HUES64 (cell line): ENCODE results near the gene TENM4.
A peak's percentile ranks its signal among the peaks of the same experiment; 100 is the strongest.

Experiments used
- H3K27ac ChIP-seq: 2 replicates; pipeline ENCODE4 v1.7.0; 2013; ENCODE audit warnings: low read depth, low read length, inconsistent platforms
- H3K27me3 ChIP-seq: 2 replicates; pipeline ENCODE4 v1.6.1; 2013; ENCODE audit warnings: mild to moderate bottlenecking, low read length; ENCODE audit not compliant: insufficient read depth
- H3K36me3 ChIP-seq: 2 replicates; pipeline ENCODE4 v1.6.1; 2013; ENCODE audit warnings: mild to moderate bottlenecking, low read length; ENCODE audit not compliant: insufficient read depth
- H3K4me1 ChIP-seq: 2 replicates; pipeline ENCODE4 v1.6.1; 2013; ENCODE audit warnings: mild to moderate bottlenecking, low read length, moderate library complexity; ENCODE audit not compliant: insufficient read depth
- H3K4me3 ChIP-seq: 2 replicates; pipeline ENCODE4 v1.5.1; 2013; ENCODE audit warnings: mild to moderate bottlenecking, low read length, moderate library complexity
- H3K9ac ChIP-seq: 2 replicates; pipeline ENCODE4 v1.6.1; 2013; ENCODE audit warnings: mild to moderate bottlenecking, low read depth, low read length
- H3K9me3 ChIP-seq: 2 replicates; pipeline ENCODE4 v1.6.1; 2013; ENCODE audit warnings: low read depth, low read length; ENCODE audit not compliant: insufficient read depth
- WGBS: fragments of 150-250, 120-280 bp; methylation state at CpG from one replicate; pipeline ENCODE4 v1.1.7; 2013; ENCODE audit warnings: missing lambda C conversion rate; 5-methylcytosine and 5-hydroxymethylcytosine counted together

TENM4 gene

GRCh38 chr11:78949976-78950690 lies 490.7 kb downstream of the TENM4 start:
- H3K27me3 ChIP-seq, result no peaks in the 10 kb centered on the region
- no peak overlapping the region for H3K9ac ChIP-seq
- WGBS, result 89% methylated on average over 5 of the region's 6 CpGs

GRCh38 chr11:78946945-78947902 lies 493.6 kb downstream of the TENM4 start:
- Histone ChIP-seq H3K4me3 (no peak overlapping the region), H3K9ac (no peak overlapping the region), H3K9me3 (no peaks in the 10 kb centered on the region), H3K27me3 (no peaks in the 10 kb centered on the region), H3K36me3 (no peaks in the 10 kb centered on the region), H3K27ac (no peak overlapping the region), H3K4me1 (peaks cover 17% of the 10 kb centered on the region; the same call in 1 of the 2 replicates)
- WGBS, result 90% methylated on average over 10 of the region's 10 CpGs

More at GRCh38 chr11:78949976-78950690, 490.7 kb downstream of the TENM4 start:
- Histone ChIP-seq H3K4me3 (no peak overlapping the region), H3K36me3 (no peaks in the 10 kb centered on the region), H3K9me3 (no peaks in the 10 kb centered on the region), H3K27ac (no peak overlapping the region), H3K4me1 (peaks cover 19% of the 10 kb centered on the region; the same call in 1 of the 2 replicates)

- Histone ChIP-seq H3K4me3 (no peak overlapping the region), H3K36me3 (no peaks in the 10 kb centered on the region), H3K27me3 (no peaks in the 10 kb centered on the region), H3K4me1 (peaks cover 39% of the 10 kb centered on the region), H3K27ac (no peak overlapping the region), H3K9me3 (no peaks in the 10 kb centered on the region), H3K9ac (no peak overlapping the region)
- WGBS, result 92% methylated on average over 4 of the region's 4 CpGs
These were observed 497.0 kb downstream of the TENM4 start for GRCh38 chr11:78943841-78944240.

GRCh38 chr11:78943154-78943553 lies 497.7 kb downstream of the TENM4 start:
- 82% methylated on average over 3 of the region's 3 CpGs for WGBS
- peaks cover 39% of the 10 kb centered on the region for H3K4me1 ChIP-seq
- no peak overlapping the region for H3K4me3 ChIP-seq
- no peak overlapping the region for H3K9ac ChIP-seq
- H3K9me3 ChIP-seq, result no peaks in the 10 kb centered on the region
- no peaks in the 10 kb centered on the region for H3K27me3 ChIP-seq
- H3K27ac ChIP-seq, result no peak overlapping the region
- H3K36me3 ChIP-seq, result no peaks in the 10 kb centered on the region

GRCh38 chr11:78941226-78941851 lies 499.5 kb downstream of the TENM4 start:
- no peak overlapping the region for H3K4me3 ChIP-seq
- H3K27ac ChIP-seq, result peak overlapping the region; percentile 63
- WGBS, result 85% methylated on average over 10 of the region's 10 CpGs
- peaks cover 39% of the 10 kb centered on the region for H3K4me1 ChIP-seq
- no peaks in the 10 kb centered on the region for H3K27me3 ChIP-seq
- no peaks in the 10 kb centered on the region for H3K9me3 ChIP-seq
- H3K9ac ChIP-seq, result no peak overlapping the region
- H3K36me3 ChIP-seq, result no peaks in the 10 kb centered on the region

GRCh38 chr11:78940500-78941225 lies 500.2 kb downstream of the TENM4 start:
- Histone ChIP-seq H3K36me3 (no peaks in the 10 kb centered on the region), H3K4me1 (peaks cover 39% of the 10 kb centered on the region), H3K4me3 (no peak overlapping the region), H3K27ac (peak overlapping the region; percentile 63), H3K27me3 (no peaks in the 10 kb centered on the region), H3K9ac (no peak overlapping the region), H3K9me3 (no peaks in the 10 kb centered on the region)
- WGBS, result 67% methylated on average over 6 of the region's 6 CpGs

- 82% methylated on average over 7 of the region's 7 CpGs for WGBS
These were observed 501.9 kb downstream of the TENM4 start for GRCh38 chr11:78938971-78939370.

GRCh38 chr11:78938036-78938435 lies 502.8 kb downstream of the TENM4 start:
- H3K9ac ChIP-seq, result no peak overlapping the region
- no peaks in the 10 kb centered on the region for H3K36me3 ChIP-seq
- H3K4me3 ChIP-seq, result no peak overlapping the region
- no peaks in the 10 kb centered on the region for H3K9me3 ChIP-seq
- H3K27ac ChIP-seq, result no peak overlapping the region
- H3K27me3 ChIP-seq, result peaks cover 4% of the 10 kb centered on the region; the same call in 1 of the 2 replicates
- H3K4me1 ChIP-seq, result peaks cover 35% of the 10 kb centered on the region
- 92% methylated on average over 1 of the region's 1 CpG for WGBS

More at GRCh38 chr11:78938971-78939370, 501.9 kb downstream of the TENM4 start:
- Histone ChIP-seq H3K36me3 (no peaks in the 10 kb centered on the region), H3K4me3 (no peak overlapping the region), H3K9me3 (no peaks in the 10 kb centered on the region), H3K27ac (no peak overlapping the region), H3K27me3 (no peaks in the 10 kb centered on the region), H3K4me1 (peaks cover 39% of the 10 kb centered on the region), H3K9ac (no peak overlapping the region)

- H3K27ac ChIP-seq, result no peak overlapping the region
- no peaks in the 10 kb centered on the region for H3K36me3 ChIP-seq
- 91% methylated on average over 4 of the region's 4 CpGs for WGBS
- H3K4me1 ChIP-seq, result peaks cover 31% of the 10 kb centered on the region
- H3K9me3 ChIP-seq, result no peaks in the 10 kb centered on the region
- no peak overlapping the region for H3K4me3 ChIP-seq
- no peak overlapping the region for H3K9ac ChIP-seq
- peaks cover 21% of the 10 kb centered on the region for H3K27me3 ChIP-seq
These were observed 505.3 kb downstream of the TENM4 start for GRCh38 chr11:78935398-78936068.

- Histone ChIP-seq H3K4me1 (peaks cover 34% of the 10 kb centered on the region), H3K9me3 (no peaks in the 10 kb centered on the region), H3K27me3 (peaks cover 36% of the 10 kb centered on the region), H3K9ac (no peak overlapping the region), H3K4me3 (no peak overlapping the region), H3K27ac (no peak overlapping the region), H3K36me3 (no peaks in the 10 kb centered on the region)
- 89% methylated on average over 4 of the region's 5 CpGs for WGBS
These were observed 507.5 kb downstream of the TENM4 start for GRCh38 chr11:78933350-78933749.
